ENCODE data around the gene AOC3. TPM values are rescaled to one million over a fixed set of nuclear protein-coding genes. Genes with fewer than 3 reads are reported as not detected.

The AOC3 gene, protein sequence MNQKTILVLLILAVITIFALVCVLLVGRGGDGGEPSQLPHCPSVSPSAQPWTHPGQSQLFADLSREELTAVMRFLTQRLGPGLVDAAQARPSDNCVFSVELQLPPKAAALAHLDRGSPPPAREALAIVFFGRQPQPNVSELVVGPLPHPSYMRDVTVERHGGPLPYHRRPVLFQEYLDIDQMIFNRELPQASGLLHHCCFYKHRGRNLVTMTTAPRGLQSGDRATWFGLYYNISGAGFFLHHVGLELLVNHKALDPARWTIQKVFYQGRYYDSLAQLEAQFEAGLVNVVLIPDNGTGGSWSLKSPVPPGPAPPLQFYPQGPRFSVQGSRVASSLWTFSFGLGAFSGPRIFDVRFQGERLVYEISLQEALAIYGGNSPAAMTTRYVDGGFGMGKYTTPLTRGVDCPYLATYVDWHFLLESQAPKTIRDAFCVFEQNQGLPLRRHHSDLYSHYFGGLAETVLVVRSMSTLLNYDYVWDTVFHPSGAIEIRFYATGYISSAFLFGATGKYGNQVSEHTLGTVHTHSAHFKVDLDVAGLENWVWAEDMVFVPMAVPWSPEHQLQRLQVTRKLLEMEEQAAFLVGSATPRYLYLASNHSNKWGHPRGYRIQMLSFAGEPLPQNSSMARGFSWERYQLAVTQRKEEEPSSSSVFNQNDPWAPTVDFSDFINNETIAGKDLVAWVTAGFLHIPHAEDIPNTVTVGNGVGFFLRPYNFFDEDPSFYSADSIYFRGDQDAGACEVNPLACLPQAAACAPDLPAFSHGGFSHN
- under 0.01 TPM in 1 of 2 replicates, not detected in the other for total RNA-seq

DNA sequence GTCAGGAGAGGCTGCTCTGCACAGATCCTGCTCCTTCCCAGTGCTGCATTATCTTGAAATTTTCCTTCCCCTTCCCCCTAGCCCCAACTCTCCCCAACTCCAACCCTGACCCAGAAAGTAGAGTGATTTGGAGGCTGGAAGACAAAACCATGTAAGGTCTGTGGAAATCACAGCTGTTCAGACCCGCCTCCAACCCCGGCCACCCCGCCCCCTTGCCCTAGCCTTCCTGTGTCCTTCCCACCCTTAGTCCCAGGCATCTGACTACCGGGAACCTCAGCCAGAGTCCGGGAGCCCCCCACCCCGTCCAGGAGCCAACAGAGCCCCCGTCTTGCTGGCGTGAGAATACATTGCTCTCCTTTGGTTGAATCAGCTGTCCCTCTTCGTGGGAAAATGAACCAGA, at the start of gene AOC3:
Gene AOC3, plus strand, starts transcription at position 246 of the 400 bp plus-strand sequence. Its CDS starts 145 bp downstream, at position 391.

DNA sequence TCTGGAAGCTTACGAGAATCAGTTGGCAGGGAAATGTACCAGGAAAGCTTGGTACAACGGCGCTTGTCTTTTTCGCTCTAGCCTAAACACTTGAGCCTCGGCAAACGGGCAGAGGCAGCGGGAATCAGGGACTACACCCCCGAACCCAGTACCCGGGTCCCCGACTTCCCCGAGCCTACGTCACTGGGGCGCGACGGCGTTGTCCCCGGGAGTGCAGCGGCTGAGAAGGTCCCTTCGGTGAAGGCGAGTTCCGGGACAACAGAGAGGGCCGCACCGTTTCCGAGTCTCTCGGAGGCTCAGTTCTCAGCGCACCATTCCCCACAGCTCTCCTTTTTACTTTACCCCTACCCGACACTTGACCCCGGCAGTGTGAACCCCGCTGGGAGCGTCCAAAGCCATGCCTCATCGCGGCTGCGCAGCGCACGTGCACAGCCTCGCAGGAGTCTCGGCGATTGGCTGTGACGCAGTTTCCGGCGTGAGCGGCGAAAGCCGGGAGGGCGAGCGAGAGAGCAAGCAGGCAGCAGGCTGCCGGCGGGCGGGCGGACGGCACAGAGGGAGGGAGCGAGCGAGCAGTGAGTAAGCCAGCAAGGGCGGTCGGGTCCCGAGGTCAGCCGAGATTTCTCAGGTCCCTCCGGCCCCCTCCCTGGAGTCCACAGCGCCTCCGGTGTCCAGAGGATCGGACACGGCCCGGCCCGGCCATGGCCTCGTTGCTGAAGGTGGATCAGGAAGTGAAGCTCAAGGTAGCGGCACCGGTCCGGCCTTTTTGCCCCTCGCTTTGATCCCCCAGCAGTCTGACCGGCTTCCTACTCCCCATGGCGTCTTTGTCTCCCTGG, 17.8 kb upstream of the AOC3 start, which contains the start of gene PSME3:
Gene PSME3, plus strand, starts transcription at position 464 of the 833 bp plus-strand sequence. Its CDS starts 235 bp downstream, at position 699.

DNA sequence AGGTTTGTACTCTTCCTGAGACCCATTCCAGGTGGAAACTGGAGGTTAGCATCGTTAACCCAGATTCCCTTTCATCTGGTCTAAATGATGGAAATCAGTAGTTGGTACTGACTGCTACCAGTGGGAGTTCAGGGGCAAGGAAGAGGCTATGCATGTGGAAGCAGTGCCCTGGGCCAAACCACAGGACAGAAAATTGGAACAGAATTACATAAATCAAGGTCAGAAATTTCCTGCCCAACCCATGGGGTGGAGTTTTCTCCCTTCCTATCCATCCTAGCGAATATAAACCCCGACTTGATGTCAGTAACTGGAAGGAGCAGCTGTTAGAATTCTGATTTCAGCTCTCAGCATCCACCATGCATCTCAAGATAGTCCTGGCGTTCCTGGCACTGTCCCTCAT, 6.7 kb upstream of the AOC3 start, which contains the start of gene AOC2:
Gene AOC2, plus strand, starts transcription at position 310 of the 400 bp plus-strand sequence. Its CDS starts 47 bp downstream, at position 357.

DNA sequence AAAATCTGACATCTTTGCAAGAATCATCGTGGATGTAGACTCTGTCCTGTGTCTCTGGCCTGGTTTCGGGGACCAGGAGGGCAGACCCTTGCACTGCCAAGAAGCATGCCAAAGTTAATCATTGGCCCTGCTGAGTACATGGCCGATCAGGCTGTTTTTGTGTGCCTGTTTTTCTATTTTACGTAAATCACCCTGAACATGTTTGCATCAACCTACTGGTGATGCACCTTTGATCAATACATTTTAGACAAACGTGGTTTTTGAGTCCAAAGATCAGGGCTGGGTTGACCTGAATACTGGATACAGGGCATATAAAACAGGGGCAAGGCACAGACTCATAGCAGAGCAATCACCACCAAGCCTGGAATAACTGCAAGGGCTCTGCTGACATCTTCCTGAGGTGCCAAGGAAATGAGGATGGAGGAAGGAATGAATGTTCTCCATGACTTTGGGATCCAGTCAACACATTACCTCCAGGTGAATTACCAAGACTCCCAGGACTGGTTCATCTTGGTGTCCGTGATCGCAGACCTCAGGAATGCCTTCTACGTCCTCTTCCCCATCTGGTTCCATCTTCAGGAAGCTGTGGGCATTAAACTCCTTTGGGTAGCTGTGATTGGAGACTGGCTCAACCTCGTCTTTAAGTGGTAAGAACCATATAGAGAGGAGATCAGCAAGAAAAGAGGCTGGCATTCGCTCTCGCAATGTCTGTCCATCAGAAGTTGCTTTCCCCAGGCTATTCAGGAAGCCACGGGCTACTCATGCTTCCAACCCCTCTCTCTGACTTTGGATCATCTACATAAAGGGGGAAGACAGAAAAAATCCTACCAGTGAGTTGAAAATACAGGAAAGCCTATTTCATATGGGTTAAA, 49.7 kb downstream of the AOC3 start, which contains the start of gene G6PC1:
Gene G6PC1, plus strand, starts transcription at position 340 of the 872 bp plus-strand sequence. Its CDS starts 78 bp downstream, at position 418.

Small RNAs within 50 kb of the gene (small RNA-seq; reads per million reads assigned to genes)
- gene MIR6781 (not detected), gene RNU6-287P (not detected)

Other genes starting within 250 kb of the AOC3 start
- 116 and 136 TPM in 2 replicates for gene RETREG3, start 241.8 kb upstream of the AOC3 start, total RNA-seq
- gene TUBG1, start 241.5 kb upstream of the AOC3 start, total RNA-seq = 29.9 and 35.2 TPM in 2 replicates
- gene TUBG2, start 191.9 kb upstream of the AOC3 start, total RNA-seq = 14.9 and 17.7 TPM in 2 replicates
- 22.0 and 24.5 TPM in 2 replicates for gene PLEKHH3, start 174.2 kb upstream of the AOC3 start, total RNA-seq
- 2.2 and 2.4 TPM in 2 replicates for gene CCR10, start 169.4 kb upstream of the AOC3 start, total RNA-seq
- gene CNTNAP1, start 168.7 kb upstream of the AOC3 start, total RNA-seq = 38.0 and 51.6 TPM in 2 replicates
- gene EZH1, start 106.2 kb upstream of the AOC3 start, total RNA-seq = 32.9 and 37.8 TPM in 2 replicates
- not detected in 2 replicates for gene RAMP2, start 90.0 kb upstream of the AOC3 start, total RNA-seq
- gene VPS25, start 77.8 kb upstream of the AOC3 start, total RNA-seq = 40.2 and 46.8 TPM in 2 replicates
- gene WNK4, start 70.6 kb upstream of the AOC3 start, total RNA-seq = under 0.01 TPM in 1 of 2 replicates, not detected in the other
- 38.1 and 48.7 TPM in 2 replicates for gene COA3, start 52.5 kb upstream of the AOC3 start, total RNA-seq
- gene CNTD1, start 52.3 kb upstream of the AOC3 start, total RNA-seq = not detected in 2 replicates
- gene BECN1, start 26.9 kb upstream of the AOC3 start, total RNA-seq = 74.4 and 81.3 TPM in 2 replicates
- gene PSME3, start 17.8 kb upstream of the AOC3 start, total RNA-seq = 79.7 and 83.1 TPM in 2 replicates
- 0.73 and 1.3 TPM in 2 replicates for gene AOC2, start 6.6 kb upstream of the AOC3 start, total RNA-seq
- not detected in 2 replicates for gene G6PC1, start 49.6 kb downstream of the AOC3 start, total RNA-seq
- 15.3 and 16.4 TPM in 2 replicates for gene AARSD1, start 113.3 kb downstream of the AOC3 start, total RNA-seq
- not detected in 2 replicates for gene PTGES3L, start 128.9 kb downstream of the AOC3 start, total RNA-seq
- 10.8 and 13.3 TPM in 2 replicates for gene RUNDC1, start 129.4 kb downstream of the AOC3 start, total RNA-seq
- 404 and 600 TPM in 2 replicates for gene RPL27, start 147.2 kb downstream of the AOC3 start, total RNA-seq
- 69.8 and 71.7 TPM in 2 replicates for gene IFI35, start 155.6 kb downstream of the AOC3 start, total RNA-seq
- 357 and 482 TPM in 2 replicates for gene VAT1, start 171.2 kb downstream of the AOC3 start, total RNA-seq
- 0.32 and 0.49 TPM in 2 replicates for gene RND2, start 174.0 kb downstream of the AOC3 start, total RNA-seq